ENCODE results near the gene LMAN2.

Gene LMAN2

DNA sequence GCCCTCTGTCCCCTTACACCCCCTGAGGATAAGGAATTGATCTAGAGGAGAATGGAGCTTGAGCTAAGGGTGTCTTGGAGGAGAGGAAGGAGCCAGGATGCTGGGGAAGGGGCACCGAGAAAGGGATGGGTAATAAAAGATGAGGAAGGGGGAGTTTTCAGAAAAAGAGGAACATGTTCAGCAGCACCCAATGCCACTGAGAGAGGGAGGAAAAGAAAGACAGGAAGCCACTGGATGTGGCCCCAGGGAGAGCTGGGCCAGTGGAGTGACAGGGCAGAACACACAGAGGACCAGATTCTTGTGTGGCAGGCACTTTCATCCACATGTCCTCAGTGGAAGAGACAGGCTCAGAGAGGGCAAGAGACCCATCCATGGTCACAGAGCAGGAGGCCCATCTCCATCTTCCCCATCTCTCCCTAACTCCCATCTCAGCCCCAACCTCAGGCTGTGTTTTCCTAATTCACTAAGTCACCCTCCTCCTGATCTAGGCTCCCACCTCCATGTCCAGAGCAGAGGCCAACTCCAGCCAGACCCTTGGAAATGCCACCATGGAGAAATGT lies 41.8 kb upstream of the LMAN2 start:
- H3K4me3 ChIP-seq (ENCODE audit: low read depth, low read length) = no peak overlapping the region
- TF ChIP-seq, protein P1, sequence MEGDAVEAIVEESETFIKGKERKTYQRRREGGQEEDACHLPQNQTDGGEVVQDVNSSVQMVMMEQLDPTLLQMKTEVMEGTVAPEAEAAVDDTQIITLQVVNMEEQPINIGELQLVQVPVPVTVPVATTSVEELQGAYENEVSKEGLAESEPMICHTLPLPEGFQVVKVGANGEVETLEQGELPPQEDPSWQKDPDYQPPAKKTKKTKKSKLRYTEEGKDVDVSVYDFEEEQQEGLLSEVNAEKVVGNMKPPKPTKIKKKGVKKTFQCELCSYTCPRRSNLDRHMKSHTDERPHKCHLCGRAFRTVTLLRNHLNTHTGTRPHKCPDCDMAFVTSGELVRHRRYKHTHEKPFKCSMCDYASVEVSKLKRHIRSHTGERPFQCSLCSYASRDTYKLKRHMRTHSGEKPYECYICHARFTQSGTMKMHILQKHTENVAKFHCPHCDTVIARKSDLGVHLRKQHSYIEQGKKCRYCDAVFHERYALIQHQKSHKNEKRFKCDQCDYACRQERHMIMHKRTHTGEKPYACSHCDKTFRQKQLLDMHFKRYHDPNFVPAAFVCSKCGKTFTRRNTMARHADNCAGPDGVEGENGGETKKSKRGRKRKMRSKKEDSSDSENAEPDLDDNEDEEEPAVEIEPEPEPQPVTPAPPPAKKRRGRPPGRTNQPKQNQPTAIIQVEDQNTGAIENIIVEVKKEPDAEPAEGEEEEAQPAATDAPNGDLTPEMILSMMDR (IDR thresholded peaks at IDR 0.05; ENCODE audit: insufficient read depth, low read depth, low read length, missing control alignments) = no peak
- DNase-seq (ENCODE audit: low read depth) = no peak

DNA sequence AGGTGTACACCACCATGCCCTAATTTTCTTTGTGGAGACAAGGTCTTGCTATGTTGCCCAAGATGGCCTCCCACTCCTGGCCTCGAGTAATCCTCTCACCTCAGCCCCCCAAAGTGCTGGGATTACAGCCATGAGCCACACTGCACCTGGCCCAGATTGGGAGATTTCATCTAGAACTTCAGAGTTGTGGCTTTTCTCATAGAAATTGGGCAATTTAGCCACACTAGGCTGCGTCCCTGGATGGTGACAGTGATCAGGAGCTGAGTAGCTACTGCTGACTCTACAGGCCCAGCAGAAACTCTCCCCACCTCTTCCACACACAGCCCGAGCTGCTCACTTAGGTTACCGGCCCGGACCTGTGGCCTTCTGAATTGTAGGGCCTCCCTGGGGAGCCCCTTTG lies 41.3 kb upstream of the LMAN2 start:
- no peak for DNase-seq (ENCODE audit: low read depth)
- TF ChIP-seq, protein P1 (IDR thresholded peaks at IDR 0.05; ENCODE audit: insufficient read depth, low read depth, low read length, missing control alignments) = no peak
- no peak overlapping the region for H3K4me3 ChIP-seq (ENCODE audit: low read depth, low read length)

DNA sequence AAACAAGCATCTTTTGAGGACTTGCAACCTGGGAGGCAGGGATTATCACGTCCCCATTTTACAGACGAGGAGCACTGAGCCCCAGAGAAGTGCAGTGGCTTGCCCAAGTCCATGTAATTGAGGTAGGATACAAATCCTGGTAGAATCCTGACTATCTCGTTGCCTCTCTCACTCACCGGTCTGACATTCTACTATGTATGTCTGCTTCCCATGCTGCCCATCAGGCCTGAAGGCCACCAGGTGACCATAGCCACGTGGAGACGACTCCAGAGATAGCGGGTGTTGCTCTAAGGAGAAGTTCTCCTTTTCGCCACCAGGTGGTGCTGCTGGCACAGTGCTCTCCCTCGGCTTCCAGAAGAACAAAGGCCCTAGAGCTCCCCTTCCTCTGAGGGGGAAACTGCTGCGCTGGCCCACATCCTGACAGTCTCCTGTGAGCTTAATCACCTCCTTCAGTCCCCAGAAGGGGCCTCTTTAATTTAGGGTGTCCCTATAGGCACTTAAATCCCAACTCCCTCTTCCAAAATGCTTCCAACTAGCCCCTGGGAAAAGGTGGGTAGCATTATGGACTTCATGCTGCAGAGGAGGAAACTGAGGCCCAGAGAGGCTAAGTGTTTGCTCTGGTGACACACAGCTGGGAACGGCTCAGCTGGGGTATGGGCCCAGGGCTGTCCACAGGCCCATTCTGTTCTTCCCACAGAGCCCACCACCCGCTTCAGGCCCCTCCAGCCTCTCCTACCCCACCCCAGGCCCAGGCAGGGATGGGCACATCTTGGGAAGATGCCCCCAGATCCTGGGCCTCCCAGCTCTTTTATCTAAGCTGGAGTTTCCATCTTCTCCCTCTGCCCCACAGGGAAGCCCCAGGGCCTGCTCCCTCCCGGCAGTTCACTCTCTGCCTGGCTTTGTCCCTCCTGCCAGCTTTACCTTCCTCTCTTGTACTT lies 39.2 kb upstream of the LMAN2 start:
- H3K4me3 ChIP-seq (ENCODE audit: low read depth, low read length) = peak overlapping the region; percentile 17
- DNase-seq (ENCODE audit: low read depth) = peak; percentile 92
- TF ChIP-seq, protein P1 (IDR thresholded peaks at IDR 0.05; ENCODE audit: insufficient read depth, low read depth, low read length, missing control alignments) = peak; percentile 93

DNA sequence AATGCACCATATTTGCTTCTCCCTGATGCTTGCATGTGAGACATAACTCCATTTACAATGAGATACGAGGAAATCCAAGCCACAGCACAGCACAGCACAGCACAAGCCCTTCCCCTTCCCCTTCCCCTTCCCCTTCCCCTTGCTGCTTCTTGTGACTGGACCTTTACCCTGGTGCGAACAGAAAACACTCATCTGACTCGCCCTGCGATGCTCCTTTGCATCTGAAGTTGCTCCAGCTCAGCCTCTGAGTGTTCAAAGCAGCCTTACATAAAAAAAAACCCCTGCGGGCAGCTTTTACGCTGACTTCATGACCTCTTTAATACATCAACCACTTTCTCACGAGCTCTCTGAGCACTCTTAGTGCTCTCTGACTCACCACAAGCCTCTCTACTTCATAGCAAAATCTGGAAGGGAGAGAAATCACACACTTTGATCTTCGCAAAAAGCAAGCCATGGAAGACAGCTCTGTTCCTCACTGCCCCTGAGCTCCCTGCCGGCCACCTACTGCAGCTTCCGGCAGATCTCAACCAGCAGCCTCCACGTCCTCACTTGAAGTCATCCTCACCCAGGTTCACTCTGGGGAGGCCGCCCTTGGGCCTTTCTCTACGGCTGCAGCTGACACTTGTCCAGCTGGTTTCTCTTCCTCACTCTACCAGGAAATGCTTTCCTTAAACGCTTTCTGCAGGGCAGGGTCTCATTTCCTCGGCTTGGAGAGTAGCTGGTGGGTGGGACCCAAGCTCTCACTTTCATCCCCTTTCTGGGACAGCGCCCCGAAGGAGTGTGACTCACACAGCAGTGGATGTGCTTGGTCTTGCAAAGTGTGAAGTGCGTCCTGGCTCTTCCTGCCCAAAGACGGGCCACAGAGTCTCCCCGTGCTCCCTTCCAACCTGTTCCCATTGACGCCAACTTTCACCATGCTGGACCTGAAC lies 38.0 kb upstream of the LMAN2 start:
- peak overlapping the region; percentile 23 for H3K4me3 ChIP-seq (ENCODE audit: low read depth, low read length)
- peak; percentile 90 for DNase-seq (ENCODE audit: low read depth)
- TF ChIP-seq, protein P1 (IDR thresholded peaks at IDR 0.05; ENCODE audit: insufficient read depth, low read depth, low read length, missing control alignments) = no peak

DNA sequence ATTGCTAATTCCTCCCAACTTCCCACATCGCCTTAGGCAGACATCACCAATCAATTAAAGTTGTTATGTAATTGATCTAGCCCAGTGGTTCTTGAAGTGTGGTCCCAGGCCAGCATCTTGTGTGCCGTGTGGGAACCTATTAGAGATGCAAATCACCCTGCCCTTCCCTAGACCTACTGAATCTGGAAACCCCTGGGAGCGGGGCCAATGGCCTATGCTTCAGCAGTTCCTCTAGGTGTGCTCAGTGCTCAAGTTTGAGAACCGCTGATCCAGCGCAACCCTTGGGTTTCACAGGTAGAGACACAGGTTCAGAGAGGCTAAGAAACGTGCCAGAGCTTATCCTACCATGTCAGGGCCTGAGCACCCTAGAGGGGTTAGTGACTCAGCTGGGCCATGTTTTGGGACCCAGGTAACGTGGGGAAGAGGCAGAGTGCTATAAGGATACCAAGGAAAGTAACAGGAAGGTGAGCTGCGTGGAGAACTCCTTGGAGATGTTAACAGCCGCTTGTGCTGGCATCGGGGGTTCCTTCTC lies 37.1 kb upstream of the LMAN2 start:
- TF ChIP-seq, protein P1 (IDR thresholded peaks at IDR 0.05; ENCODE audit: insufficient read depth, low read depth, low read length, missing control alignments) = no peak
- peak overlapping the region; percentile 23 for H3K4me3 ChIP-seq (ENCODE audit: low read depth, low read length)
- DNase-seq (ENCODE audit: low read depth) = peak; percentile 59

DNA sequence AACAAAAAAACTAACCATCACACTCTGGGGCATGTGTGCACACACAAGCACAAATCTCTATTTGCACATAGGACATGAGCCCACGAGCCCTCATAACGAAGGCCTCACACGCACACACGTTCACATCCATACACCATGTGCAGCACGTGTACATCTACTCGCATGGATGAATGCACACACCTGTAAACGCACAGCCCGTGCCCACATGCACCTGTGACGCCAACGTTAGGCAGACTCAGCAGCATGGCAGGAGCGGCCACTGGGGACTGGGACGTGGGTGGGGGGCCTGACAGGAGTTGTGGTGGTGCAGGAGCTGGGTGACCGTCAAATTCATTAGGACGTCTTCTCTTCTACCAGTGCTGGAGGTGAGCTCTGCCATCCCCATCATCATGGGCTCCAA lies 35.9 kb upstream of the LMAN2 start:
- no peak for DNase-seq (ENCODE audit: low read depth)
- H3K4me3 ChIP-seq (ENCODE audit: low read depth, low read length) = no peak overlapping the region
- TF ChIP-seq, protein P1 (IDR thresholded peaks at IDR 0.05; ENCODE audit: insufficient read depth, low read depth, low read length, missing control alignments) = no peak
